ENCODE measurements around the gene BEST1.

Gene BEST1

GRCh38 chr11:61914471-61915171, 35.5 kb upstream of the BEST1 start:
- DNase-seq (ENCODE audit: low read depth in 2 of 3, low spot score in 2 of 3) = no peak

GRCh38 chr11:61916737-61917333, 33.3 kb upstream of the BEST1 start:
- DNase-seq (ENCODE audit: low read depth in 2 of 3, low spot score in 2 of 3) = no peak

- DNase-seq (ENCODE audit: low read depth in 2 of 3, low spot score in 2 of 3) = no peak
Observed at GRCh38 chr11:61917334-61918109, 32.6 kb upstream of the BEST1 start, which contains the start of gene RAB3IL1. Gene RAB3IL1, minus strand, starts transcription at chr11:61917566. Its CDS starts 199 bp downstream, at chr11:61917367.

- no peak for DNase-seq (ENCODE audit: low read depth in 2 of 3, low spot score in 2 of 3)
Observed at GRCh38 chr11:61918251-61918937, 31.8 kb upstream of the BEST1 start.

- DNase-seq (ENCODE audit: low read depth in 2 of 3, low spot score in 2 of 3) = no peak
Observed at GRCh38 chr11:61918938-61919704, 31.0 kb upstream of the BEST1 start.

- DNase-seq (ENCODE audit: low read depth in 2 of 3, low spot score in 2 of 3) = no peak
Observed at GRCh38 chr11:61919705-61920631, 30.2 kb upstream of the BEST1 start.

GRCh38 chr11:61921446-61921845, 28.7 kb upstream of the BEST1 start:
- DNase-seq (ENCODE audit: low read depth in 2 of 3, low spot score in 2 of 3) = no peak

GRCh38 chr11:61922539-61922938, 27.6 kb upstream of the BEST1 start:
- DNase-seq (ENCODE audit: low read depth in 2 of 3, low spot score in 2 of 3) = no peak

GRCh38 chr11:61923166-61924063, 26.7 kb upstream of the BEST1 start:
- DNase-seq (ENCODE audit: low read depth in 2 of 3, low spot score in 2 of 3) = no peak

GRCh38 chr11:61924064-61924455, 26.1 kb upstream of the BEST1 start:
- DNase-seq (ENCODE audit: low read depth in 2 of 3, low spot score in 2 of 3) = no peak

GRCh38 chr11:61925736-61926135, 24.4 kb upstream of the BEST1 start:
- DNase-seq (ENCODE audit: low read depth in 2 of 3, low spot score in 2 of 3) = no peak

GRCh38 chr11:61926235-61926634, 23.9 kb upstream of the BEST1 start:
- no peak for DNase-seq (ENCODE audit: low read depth in 2 of 3, low spot score in 2 of 3)

GRCh38 chr11:61927501-61927900, 22.6 kb upstream of the BEST1 start:
- no peak for DNase-seq (ENCODE audit: low read depth in 2 of 3, low spot score in 2 of 3)

GRCh38 chr11:61928606-61929005, 21.5 kb upstream of the BEST1 start:
- no peak for DNase-seq (ENCODE audit: low read depth in 2 of 3, low spot score in 2 of 3)

- no peak for DNase-seq (ENCODE audit: low read depth in 2 of 3, low spot score in 2 of 3)
Observed at GRCh38 chr11:61930933-61931332, 19.2 kb upstream of the BEST1 start.

- DNase-seq (ENCODE audit: low read depth in 2 of 3, low spot score in 2 of 3) = no peak
Observed at GRCh38 chr11:61935861-61936260, 14.3 kb upstream of the BEST1 start.

- DNase-seq (ENCODE audit: low read depth in 2 of 3, low spot score in 2 of 3) = no peak
Observed at GRCh38 chr11:61940466-61940865, 9.7 kb upstream of the BEST1 start.

GRCh38 chr11:61945191-61945590, 5.0 kb upstream of the BEST1 start:
- no peak for DNase-seq (ENCODE audit: low read depth in 2 of 3, low spot score in 2 of 3)

GRCh38 chr11:61946894-61947293, 3.3 kb upstream of the BEST1 start:
- DNase-seq (ENCODE audit: low read depth in 2 of 3, low spot score in 2 of 3) = no peak
